Liver (tissue), 3 donors: ENCODE results near the gene RFLNA.

Experiments
- CTCF ChIP-seq: fragments of 150-350 bp; IDR thresholded peaks from 2 replicates; pipeline ENCODE4 v1.5.1; 2017; ENCODE audit warnings: improper control_type of control experiment, low read depth, low read length; ENCODE audit not compliant: missing input control
- EGR1 ChIP-seq, 2 donors: IDR thresholded peaks; 2 replicates each; pipeline ENCODE4 v1.6.1; 2016 to 2018; ENCODE audit warnings: antibody characterized with exemption in 2 of 2, low read depth in 2 of 2
- FOXA1 ChIP-seq: IDR thresholded peaks from 2 replicates; pipeline ENCODE4 v1.6.1; 2016; ENCODE audit warnings: antibody characterized with exemption
- GABPA ChIP-seq, 2 donors: IDR thresholded peaks in 1 of 2; conservative IDR thresholded peaks in 1 of 2; 2 replicates each; pipeline ENCODE4 v1.6.1; 2016; ENCODE audit warnings: antibody characterized with exemption in 2 of 2, mild to moderate bottlenecking in 1 of 2, moderate library complexity in 1 of 2
- RAD21 ChIP-seq, 2 donors: IDR thresholded peaks; 2 replicates each; pipeline ENCODE4 v1.6.1; 2016; ENCODE audit warnings: antibody characterized with exemption in 2 of 2, mild to moderate bottlenecking in 2 of 2
- REST ChIP-seq: IDR thresholded peaks from 2 replicates; pipeline ENCODE4 v1.6.1; 2016; ENCODE audit warnings: antibody characterized with exemption, mild to moderate bottlenecking
- RXRA ChIP-seq, 2 donors: IDR thresholded peaks; 2 replicates each; pipeline ENCODE4 v1.6.1; 2017 to 2018; ENCODE audit warnings: antibody characterized with exemption in 2 of 2, mild to moderate bottlenecking in 1 of 2
- YY1 ChIP-seq: IDR thresholded peaks from 2 replicates; pipeline ENCODE4 v1.6.1; 2016; ENCODE audit warnings: antibody characterized with exemption, mild to moderate bottlenecking
- ZBTB33 ChIP-seq: IDR thresholded peaks from 2 replicates; pipeline ENCODE4 v1.6.1; 2016; ENCODE audit warnings: antibody characterized with exemption
- donor health status: healthy.
- donor health status: healthy.

GRCh38 chr12:124344526-124344925, 49.6 kb downstream of the RFLNA start:
- no peak for TF ChIP-seq CTCF
- no peak for TF ChIP-seq REST
- no peak for TF ChIP-seq RXRA (IDR thresholded peaks at IDR 0.05)
- no peak for TF ChIP-seq FOXA1
- TF ChIP-seq GABPA (IDR thresholded peaks at IDR 0.05 in 1 of 2, conservative IDR thresholded peaks at IDR 0.05 in 1 of 2) = no peak
- TF ChIP-seq EGR1 (IDR thresholded peaks at IDR 0.05; ENCODE audit: low read depth in 2 of 2) = no peak
- no peak for TF ChIP-seq ZBTB33
- TF ChIP-seq RAD21 (IDR thresholded peaks at IDR 0.05) = no peak
- no peak for TF ChIP-seq YY1
